PFSK-1 (cell line): ENCODE data around the gene ECT2L.

Experiments
- POLR2AphosphoS5 ChIP-seq: IDR thresholded peaks from 2 replicates; pipeline ENCODE4 v1.6.1; 2012; ENCODE audit warnings: low read depth, mild to moderate bottlenecking, control low read depth, low read length, moderate library complexity
- SIN3A ChIP-seq: IDR thresholded peaks from 2 replicates; pipeline ENCODE4 v1.6.1; 2012; ENCODE audit warnings: mild to moderate bottlenecking, low read length, moderate library complexity, borderline replicate concordance; ENCODE audit not compliant: insufficient read depth
- TAF1 ChIP-seq: IDR thresholded peaks from 2 replicates; pipeline ENCODE4 v1.6.1; 2012; ENCODE audit warnings: low read length, control low read depth, borderline replicate concordance; ENCODE audit not compliant: insufficient read depth
- TF ChIP-seq, protein P1 (sequence below), 2 experiments: IDR thresholded peaks; 2 replicates each; pipeline versions ENCODE4 v1.6.1 to v1.8.0; 2011 to 2012; ENCODE audit warnings: low read depth in 2 of 2, low read length in 2 of 2, control low read depth in 1 of 2, inconsistent platforms in 1 of 2, mild to moderate bottlenecking in 1 of 2, moderate library complexity in 1 of 2; ENCODE audit not compliant: insufficient read depth in 1 of 2

DNA sequence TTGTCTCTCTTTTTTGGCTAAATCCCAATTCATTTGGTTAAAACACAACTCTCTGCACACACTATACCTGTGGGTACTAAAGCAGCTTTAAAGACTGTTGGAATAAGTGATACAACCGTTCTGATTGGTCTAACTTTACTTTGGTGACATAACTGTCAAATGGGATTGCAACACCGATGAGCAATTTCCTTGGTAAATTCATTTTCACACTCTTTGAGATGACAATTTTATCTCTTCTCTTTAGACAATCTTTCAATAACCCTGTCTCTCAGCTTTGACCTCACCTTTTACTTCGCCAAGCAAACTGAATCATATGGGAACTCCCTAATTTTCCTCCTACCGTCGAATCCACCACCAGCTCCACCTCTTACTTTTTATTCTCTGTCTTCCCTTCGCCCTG, 60.8 kb downstream of the ECT2L start:
- no peak for TF ChIP-seq POLR2AphosphoS5
- TF ChIP-seq TAF1 = no peak
- TF ChIP-seq, protein P1, sequence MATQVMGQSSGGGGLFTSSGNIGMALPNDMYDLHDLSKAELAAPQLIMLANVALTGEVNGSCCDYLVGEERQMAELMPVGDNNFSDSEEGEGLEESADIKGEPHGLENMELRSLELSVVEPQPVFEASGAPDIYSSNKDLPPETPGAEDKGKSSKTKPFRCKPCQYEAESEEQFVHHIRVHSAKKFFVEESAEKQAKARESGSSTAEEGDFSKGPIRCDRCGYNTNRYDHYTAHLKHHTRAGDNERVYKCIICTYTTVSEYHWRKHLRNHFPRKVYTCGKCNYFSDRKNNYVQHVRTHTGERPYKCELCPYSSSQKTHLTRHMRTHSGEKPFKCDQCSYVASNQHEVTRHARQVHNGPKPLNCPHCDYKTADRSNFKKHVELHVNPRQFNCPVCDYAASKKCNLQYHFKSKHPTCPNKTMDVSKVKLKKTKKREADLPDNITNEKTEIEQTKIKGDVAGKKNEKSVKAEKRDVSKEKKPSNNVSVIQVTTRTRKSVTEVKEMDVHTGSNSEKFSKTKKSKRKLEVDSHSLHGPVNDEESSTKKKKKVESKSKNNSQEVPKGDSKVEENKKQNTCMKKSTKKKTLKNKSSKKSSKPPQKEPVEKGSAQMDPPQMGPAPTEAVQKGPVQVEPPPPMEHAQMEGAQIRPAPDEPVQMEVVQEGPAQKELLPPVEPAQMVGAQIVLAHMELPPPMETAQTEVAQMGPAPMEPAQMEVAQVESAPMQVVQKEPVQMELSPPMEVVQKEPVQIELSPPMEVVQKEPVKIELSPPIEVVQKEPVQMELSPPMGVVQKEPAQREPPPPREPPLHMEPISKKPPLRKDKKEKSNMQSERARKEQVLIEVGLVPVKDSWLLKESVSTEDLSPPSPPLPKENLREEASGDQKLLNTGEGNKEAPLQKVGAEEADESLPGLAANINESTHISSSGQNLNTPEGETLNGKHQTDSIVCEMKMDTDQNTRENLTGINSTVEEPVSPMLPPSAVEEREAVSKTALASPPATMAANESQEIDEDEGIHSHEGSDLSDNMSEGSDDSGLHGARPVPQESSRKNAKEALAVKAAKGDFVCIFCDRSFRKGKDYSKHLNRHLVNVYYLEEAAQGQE (IDR thresholded peaks at IDR 0.05; ENCODE audit: insufficient read depth in 1 of 2, low read depth in 2 of 2, low read length in 2 of 2) = no peak
- TF ChIP-seq SIN3A = no peak
